B cell (primary cell): ENCODE data around the gene GGT7.

ENCODE experiments used
- EZH2 ChIP-seq: IDR thresholded peaks from 2 replicates; pipeline ENCODE4 v1.6.1; 2012; ENCODE audit warnings: borderline replicate concordance, low read depth, mild to moderate bottlenecking, moderate library complexity, low read length; ENCODE audit not compliant: insufficient read depth, poor library complexity, severe bottlenecking
- TF ChIP-seq, protein P1 (sequence below): fragments of 200-600 bp; IDR thresholded peaks from one replicate; pipeline ENCODE4 v1.8.0; 2022; ENCODE audit warnings: antibody characterized with exemption, mild to moderate bottlenecking

DNA sequence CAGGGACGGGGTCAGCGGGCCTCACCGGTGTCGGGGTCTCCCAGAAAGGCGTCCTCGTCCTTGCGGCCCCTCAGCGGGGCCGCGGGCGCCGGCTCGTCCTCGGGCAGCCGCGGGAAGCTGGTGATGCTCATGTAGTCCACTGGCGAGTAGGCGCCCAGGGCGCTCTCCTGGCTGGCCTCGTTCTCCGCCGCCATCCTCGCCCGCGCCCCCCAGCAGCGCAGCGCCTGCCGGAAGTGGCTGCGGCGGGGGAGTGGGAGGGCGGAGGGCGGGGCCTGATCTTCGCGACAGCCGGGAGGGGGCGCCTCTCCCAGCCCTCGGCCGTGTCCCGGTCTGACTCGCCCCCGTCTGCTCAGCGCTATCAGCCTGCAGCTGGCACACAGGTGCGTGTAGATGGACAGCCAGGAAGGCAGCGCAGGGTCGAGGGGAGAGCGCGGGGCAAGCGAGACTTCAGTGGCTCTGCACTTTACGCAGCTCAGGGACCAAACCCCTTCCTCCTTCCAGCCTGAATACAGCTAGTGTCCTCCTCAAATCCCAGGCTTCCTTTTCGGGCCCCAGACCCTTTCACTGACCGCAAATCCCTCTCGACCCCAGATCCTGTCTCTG, at the start of gene GGT7:
- TF ChIP-seq EZH2 = no peak
- TF ChIP-seq, protein P1, sequence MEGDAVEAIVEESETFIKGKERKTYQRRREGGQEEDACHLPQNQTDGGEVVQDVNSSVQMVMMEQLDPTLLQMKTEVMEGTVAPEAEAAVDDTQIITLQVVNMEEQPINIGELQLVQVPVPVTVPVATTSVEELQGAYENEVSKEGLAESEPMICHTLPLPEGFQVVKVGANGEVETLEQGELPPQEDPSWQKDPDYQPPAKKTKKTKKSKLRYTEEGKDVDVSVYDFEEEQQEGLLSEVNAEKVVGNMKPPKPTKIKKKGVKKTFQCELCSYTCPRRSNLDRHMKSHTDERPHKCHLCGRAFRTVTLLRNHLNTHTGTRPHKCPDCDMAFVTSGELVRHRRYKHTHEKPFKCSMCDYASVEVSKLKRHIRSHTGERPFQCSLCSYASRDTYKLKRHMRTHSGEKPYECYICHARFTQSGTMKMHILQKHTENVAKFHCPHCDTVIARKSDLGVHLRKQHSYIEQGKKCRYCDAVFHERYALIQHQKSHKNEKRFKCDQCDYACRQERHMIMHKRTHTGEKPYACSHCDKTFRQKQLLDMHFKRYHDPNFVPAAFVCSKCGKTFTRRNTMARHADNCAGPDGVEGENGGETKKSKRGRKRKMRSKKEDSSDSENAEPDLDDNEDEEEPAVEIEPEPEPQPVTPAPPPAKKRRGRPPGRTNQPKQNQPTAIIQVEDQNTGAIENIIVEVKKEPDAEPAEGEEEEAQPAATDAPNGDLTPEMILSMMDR = peak; percentile 84
